ENCODE measurements around the gene WSCD2.

The WSCD2 gene

DNA sequence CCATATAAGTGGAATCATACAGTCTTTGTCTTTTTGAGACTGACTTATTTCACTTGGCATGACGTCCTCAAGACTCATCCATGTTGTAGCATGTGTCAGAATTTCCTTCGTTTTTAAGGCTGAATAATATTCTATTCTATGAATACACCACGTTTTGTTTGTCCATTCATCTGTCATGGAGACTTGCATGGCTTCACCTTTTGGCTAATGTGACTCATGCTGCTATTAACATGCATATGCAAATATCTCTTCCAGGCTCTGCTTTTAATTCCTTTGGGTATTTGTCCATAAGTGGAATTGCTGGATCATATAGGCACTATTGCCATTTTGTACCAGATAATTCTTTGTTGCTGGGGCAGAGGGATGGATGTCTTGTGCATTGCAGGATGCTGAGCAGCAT, 19.6 kb upstream of the WSCD2 start:
- no peak for DNase-seq

DNA sequence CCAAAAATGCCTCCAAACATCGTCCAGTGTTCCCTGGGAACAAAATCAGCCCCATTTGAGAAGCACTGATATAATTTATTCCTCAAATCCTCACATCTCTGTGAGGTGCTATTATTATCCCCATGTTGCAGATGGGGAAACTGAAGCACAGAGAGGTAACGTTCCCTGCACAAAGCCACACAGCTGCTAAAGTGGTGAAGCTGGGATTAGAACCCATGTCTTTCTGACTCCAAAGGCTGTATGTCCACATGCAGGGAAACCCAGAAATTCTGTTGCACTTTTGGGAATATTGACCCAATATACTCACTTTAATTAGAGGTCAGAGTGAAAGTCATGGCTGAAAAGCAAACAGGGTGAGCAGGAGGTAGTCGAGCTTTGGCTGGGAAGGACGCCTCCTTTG, 19.1 kb upstream of the WSCD2 start:
- no peak for DNase-seq

DNA sequence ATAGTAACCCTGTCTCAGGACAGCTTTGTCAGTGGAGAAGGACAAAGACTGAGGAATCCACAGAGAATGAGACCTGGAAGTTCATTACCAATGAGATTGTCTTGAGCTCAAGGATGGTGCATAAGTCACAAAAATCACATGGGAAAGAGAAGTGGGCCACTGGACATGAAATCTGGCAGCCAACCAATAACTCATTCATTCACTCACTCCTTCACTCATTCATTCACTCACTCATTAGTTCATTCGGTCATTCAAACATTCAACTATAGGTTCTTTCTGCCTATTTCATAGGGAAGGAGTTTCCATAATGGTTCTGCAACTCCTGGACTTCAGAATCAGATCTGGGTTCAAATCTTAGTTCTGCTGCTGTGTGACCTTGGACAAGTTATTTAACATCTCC, 18.2 kb upstream of the WSCD2 start:
- no peak for DNase-seq

DNA sequence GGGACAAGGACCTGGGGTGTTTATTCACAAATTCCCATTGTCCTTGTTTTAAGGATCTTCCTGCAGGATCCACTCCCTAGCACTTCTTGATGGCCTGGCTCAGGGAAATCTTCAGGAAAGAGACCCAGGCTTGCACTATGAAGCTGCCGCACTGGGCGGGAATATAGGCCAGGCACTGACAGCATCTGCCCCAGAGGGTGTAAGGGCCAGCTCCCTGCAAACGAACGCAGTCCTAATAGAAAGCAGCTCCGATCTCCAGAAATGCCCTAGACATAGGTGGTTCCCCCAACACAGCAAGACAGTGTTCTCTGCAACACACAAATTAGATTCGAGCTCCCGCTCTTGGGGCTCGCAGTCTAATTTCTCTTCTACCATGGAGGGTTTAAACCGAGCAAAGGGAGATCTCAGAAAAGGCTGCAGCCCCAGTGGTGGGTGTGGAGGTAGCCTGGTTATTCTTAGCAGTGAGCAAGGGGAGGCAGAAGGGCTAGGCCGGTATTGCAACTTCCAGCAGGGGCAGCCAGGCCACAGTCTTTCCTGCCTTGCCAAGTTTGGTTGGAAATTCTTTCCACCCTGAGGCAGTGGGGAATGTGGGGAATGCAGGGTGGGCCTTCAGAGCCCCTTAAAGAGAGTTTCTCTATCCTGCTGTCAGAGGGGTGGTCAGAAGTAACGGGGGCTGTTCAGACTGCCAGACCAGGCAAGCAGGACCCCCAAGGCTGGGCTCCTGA, 16.1 kb upstream of the WSCD2 start:
- no peak for DNase-seq

DNA sequence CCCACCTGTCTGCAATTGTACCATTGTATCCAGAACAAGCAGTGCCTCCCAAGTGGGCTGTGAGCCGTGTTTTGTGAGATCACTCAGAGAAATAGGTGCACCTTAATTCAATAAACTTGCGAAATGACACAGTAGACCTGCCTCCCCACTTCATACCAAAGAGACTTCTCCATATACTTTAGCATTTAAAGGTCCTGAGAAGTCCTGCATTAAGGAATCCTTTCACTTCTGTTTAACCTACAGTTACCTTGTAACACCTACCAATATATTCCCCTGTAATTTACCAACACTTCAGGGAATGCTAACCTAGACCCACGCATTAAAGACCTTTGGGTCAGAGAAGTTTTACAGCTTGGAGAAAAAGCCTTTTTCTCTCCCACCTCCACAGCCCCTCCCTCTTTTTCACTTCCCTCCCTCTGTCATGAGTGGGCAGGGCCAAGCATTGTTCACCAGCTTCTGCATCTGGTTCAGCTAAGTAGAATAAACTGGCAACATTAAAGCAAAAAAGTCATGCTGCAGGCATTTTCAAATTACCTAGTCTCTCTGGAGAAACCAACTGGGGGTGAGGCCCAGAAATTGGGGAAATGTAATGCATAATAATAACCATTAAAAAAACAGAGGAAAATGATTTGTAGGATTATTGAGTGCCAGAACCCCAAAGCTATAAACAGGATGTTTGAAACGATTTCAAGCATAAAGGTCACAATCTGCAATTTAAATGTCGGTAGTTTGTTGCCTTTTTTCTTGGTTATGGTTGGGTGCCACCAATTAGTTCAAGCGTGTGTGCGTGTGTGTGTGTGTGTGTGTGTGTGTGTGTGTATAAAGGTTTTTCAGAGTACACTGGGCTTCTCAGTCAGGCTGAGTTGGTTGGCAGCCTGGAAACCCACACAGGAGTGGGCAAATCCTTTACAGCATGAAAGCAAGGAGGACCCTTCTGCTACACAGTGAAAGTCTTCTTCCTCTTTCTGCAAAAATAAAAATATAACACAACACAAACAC, 13.7 kb upstream of the WSCD2 start:
- no peak for DNase-seq

DNA sequence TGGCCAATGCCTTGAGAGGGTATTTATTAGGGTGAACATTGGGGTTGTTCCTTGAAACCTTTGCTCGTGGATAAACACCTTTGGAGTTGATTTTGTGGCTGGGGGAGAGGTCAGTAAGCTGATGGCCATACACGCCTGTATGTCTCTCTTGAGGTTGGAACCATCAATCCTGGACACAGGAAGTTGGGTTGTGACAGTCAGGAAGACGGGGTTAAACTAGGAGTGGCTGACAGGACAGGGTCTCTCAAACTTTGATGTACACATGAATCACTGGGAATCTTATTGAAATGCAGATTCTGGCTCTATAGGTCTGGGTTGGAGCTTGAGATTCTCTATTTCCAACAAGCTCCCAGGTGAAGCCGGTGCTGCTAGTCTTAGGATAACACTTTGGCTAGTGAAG, 12.8 kb upstream of the WSCD2 start:
- DNase-seq, result no peak

DNA sequence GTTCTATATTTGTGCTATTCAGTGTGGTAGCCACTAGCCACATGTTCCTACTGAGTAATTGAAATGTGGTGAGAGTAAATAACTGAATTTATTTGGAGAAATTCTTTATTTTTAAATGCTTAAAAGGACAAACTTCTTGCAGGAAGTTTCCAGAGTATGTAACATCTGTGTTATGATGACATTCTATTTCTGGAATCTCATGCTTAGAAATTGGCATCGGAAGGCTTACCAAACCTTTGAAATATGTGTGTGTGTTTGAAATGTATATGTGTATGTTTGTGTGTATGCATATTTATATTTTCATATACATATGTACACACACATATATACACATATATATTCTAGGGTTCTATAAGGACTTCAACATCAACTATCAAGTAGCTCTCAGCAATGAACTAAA, 12.4 kb upstream of the WSCD2 start:
- no peak for DNase-seq

DNA sequence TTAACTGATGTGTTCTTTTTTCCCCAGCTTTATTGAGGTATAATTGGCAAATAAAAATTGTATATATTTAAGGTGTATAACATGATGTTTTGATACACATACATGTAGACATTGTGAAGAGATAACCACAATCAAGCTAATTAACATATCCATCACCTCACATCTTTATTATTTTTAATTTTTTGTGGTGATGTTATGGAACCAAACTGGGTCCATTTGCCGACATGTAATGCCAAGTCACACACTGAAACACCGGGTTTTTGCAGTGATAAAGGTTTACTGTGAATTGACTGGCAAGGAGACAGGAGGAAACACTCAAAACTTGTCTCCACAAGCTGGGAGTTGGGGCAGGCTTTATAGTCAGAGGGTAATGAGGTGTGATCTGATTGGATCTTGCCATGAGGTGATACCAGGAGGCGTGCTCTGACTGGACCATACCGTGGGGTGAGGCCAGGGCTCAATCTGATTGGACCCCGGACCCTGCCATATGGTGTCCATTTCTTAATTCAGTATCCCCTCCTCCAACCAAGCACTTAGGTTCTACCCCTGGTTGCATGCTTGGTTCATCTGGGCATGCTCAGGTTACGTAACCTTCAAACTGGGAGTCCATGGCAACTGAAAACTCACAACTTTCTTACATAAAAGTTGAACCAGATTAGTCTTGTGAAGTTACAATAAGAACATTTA, 11.8 kb upstream of the WSCD2 start:
- DNase-seq, result no peak

DNA sequence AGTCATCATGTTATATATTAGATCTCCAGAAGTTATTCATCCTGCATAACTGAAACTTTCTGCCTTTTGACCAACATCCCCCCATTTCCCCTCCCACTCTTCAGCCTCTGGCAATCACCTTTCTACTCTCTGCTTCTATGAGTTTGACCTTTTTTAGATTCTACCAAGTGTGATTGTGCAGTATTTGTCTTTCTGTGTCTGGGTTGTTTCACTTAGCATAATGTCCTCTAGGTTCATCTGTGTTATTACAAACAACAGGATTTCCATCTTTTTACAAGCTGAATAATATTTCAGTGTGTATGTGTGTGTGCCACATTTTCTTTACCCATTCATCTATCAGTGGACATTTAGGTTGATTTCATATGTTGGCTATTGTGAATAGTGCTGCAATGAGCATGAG, 11.2 kb upstream of the WSCD2 start:
- no peak for DNase-seq

DNA sequence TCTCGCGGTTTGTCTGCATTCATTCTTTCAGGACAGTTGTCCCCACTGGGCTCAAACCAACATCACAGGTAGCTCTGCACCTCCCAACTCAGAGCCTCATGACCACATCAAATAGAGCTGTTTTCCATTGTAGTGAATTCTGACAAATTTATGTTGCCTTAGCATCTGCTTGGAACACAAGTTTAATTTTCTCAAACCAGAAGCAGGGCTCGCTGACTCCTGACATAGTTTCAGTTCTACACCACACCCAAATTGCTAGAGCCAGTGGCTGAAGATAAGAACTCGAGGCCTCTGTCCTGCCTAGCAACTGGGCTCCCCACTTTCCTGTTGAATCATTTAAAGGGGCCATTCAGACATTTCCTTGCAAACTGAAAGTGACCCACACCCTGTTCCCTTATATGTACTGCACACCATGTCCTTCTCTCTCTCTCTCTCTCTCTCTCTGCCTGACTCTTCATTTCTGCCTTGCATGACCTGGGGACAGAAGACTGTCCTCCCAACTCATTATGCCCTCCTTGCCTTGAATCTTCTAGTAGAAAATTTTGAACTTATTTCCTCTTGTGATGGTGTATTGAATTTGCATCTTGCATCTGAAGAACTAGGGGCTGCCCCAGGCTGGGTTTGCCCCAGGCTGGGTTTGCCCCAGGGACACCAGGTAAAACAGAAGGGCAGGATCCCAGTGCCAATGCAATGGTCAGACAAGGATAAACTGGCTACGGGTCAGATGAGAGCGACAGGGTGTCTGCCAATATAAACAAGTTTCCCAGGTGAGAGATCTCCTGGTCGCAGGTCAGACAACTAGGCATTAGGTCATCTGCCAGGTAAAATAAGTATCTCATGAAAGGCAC, 9.7 kb upstream of the WSCD2 start:
- DNase-seq, result no peak

DNA sequence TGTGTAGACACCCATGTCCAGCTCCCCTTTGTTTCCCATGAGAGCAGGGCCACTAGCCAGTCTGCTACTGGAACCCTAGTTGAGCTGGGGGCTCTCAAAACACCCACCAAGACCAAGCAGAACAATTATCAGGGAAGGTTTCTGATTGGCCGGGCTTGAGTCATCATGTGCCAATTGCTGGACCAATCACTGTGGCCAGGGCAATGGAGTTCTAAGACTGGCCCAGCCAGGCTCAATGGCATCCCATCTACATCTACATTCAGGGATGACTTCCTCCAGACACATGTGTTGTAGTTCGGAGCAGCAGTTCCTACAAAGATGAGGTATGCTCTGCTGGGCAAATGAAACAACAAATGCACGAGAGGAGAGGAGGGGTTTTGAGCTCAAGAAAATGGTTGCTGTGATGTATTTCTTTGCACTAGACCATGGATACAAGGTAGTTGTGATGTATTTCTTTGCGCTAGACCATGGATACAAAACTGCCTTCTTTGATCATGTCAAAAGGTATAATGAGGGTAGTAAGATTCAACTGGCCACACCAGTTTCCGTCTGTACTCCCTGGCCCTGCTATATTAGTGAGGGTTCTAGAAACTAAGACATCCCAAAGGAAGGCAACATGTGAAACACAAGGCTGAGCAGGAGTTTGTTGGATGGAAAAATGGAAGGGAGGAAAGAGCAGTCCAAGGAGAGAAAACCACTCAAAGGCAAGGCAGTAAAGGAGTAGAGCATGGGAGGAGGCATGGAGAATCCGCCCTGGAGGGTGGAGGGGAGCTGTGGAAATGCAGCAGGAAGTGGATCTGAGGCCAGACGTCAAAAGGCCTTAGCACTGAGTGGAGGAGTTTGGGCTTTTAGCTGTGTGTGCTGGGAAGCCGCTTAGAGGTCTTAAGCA, 8.9 kb upstream of the WSCD2 start:
- no peak for DNase-seq

DNA sequence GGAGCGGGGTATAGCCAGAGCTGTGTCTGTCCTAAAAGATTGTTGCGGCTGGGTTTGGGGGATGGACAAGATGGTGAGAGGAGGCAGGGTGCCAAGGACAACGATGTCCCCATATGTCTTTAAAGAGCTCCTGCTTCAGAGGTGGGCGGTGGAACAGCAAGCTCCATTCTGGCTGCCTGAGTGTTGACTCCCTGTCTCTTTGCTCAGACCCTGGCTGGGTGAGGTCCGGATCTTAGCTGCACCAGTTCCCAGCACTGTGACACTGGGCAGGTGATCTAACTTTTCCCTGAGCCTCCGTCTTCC, 8.3 kb upstream of the WSCD2 start:
- no peak for DNase-seq

DNA sequence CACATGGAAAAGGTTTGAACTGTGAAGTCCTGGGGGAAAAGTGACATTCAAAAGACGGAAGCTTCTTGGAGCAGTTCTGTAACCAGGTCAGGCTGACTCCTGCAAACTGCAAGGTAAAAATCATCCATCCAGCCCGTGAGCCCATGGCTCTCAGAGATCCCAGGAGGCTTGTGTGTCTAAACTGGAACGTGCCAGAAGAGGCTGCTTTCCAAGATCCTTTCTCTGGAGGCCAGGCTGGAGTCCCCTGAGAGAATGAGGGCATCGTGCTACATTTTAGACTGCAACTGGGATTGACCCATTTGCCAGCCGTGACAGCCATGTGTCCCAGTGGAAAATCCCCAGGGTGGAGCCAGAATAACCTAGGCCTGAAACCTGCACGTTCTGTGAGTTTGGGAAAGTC, 7.8 kb upstream of the WSCD2 start:
- no peak for DNase-seq

DNA sequence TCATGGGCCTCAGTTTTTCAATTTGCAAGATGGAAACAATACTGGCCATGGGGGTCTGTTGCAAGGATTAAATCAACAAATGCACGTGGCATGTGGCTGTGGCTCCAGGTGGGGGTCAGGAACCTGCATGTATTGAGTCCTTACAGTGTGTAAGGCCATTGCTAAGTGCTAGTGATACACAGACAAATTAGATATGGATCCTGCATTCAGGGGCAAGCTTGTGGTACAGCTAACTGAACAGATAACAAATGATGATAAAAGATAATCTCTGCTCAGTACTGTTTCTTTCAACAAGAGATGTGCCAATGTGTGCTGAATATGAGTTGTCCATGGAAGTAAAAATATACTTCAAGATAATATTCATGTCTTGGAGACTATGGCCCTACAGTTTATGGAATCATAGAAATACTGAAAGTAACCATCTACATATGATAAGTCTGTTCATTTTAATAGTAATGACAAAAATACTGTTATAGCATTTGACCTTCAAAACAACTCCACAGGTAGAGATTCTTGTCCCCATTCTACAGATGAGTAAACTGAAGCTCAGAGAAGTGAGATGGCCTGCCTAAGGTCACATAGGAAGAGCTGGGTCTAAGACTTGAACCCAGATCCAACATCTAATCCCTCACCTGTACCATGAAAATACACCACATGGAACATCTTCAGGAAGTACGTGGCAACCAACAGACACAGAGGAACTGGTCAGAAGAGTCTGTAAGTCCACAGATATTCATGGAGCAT, 7.2 kb upstream of the WSCD2 start:
- DNase-seq, result no peak

DNA sequence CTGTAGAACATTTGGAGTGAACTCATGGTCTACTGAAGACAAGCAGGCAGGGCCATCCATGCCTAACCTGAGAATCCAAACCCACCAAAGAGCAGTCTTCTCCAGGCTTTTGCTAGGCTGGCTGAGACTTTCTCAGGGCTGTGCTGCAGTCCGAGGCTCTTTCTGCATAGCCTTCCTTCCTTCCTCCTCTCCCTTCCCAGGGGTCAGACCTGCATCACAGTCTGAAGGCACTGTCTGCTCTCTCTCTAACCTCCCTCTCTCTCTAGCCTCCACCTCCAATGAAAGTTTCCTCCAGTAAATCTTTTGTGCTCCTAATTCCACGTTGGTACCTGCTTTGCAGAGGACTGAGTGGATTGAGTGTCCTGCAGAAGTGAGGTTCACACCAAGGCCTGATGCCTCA, 6.4 kb upstream of the WSCD2 start:
- no peak for DNase-seq

DNA sequence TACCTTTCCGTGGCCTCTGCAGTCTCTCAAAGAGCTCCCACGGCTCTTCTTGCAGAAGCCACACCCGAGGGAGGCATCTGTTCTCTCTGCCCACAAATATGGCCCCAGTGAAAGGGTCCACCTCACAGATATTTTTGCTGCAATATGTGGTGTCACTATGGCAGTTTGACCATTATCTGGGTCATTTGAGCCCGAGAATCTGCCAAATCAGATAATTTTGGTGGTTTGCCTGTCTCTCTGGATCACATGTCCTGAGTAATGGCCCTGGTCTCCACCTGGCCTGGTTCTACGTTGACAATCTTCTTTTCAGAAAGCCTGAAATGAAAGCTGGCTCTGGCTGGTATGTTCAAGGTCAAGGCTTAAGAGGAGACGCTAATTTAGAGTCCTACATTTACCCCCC, 5.7 kb upstream of the WSCD2 start:
- DNase-seq, result no peak

DNA sequence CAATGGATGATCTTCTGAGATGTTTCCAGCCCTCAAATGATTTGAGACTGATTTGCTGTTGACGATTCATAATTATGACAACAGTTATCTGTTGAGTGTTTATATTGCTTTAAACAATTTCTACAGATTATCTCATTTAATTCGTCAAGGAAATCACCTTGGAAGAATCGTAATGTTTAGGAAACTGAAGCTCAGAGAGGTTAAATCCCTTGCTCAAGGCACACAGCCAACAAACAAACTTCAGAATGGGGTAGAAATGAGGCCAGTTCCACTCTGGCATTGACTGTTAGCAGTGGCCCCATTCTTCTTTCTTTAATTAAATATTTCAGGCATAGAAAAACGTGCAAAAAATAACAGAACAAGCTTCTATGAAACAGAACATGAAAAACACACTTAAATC, 4.0 kb upstream of the WSCD2 start:
- DNase-seq, result no peak

DNA sequence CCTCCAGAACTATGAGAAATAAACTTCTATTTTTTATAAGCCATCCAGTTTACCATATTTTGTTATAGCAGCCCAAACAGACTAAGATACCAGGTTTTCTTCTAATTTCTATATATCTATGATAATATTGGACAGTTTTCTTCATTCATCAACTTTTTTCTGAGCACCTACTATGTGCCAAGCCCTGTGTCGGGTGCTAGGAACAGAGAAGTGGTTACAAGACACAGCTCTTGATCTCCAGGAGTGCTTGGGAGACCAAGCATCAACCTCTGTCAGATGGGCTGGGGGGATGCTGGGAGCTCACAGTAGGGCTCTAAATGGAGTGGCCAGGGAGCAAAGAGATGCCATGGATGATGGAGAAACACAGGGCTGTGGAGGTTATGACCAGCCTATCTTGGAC, 2.9 kb upstream of the WSCD2 start:
- no peak for DNase-seq

DNA sequence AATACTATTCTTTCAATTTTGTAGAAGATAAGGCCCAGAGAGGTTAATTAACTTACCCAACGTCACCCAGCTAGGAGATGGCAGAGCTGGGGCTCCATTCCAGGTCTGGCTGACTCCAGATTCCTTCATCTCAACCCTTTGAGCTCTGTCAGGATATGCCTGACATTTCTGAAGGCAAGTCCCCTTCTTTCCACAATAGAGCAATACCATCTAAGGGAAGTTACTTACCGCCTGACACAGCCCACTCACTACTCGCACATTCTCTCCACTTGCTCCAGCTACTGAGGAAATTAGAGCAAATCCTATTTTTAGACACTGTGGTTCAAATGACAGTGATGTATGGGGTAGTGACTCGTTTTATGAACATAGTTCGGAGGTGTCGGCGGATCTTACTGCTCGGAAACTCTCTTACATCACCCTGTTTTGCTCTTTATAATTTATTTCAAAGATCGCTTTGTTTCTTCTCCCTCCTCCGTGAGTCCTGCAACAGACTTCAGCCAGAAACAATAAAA, 2.0 kb upstream of the WSCD2 start:
- DNase-seq, result no peak

DNA sequence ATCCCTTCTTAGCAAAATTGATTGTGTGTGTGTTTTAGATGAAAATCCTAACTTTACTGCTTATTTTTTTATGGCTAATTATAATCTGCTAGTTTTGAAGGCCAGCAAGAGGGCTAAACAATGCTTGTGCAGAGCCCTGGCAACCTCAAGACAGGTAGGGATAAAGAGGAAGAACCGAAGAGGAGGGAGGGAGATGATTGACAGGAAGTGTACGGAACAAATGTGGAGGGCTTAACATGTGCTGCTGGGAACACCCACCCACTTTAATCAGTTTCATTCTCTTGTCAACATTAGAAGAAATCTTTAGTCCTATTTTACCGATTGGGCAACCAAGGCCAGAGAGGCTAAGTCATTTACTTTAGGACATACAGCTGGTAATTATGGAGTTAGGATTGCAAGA, 1.4 kb upstream of the WSCD2 start:
- DNase-seq, result no peak

Measured in 8988T (cell line).